Endothelial cell of umbilical vein (primary cell): ENCODE measurements around the gene SBSN.

Source experiments
- CTCF ChIP-seq, 2 donors: IDR thresholded peaks; 1 replicate in 1 of 2; 2 replicates in 1 of 2; pipeline ENCODE4 v1.5.1; 2011; ENCODE audit warnings: low read length in 2 of 2, mild to moderate bottlenecking in 2 of 2, moderate library complexity in 2 of 2, control low read depth in 1 of 2, inconsistent platforms in 1 of 2, low read depth in 1 of 2; ENCODE audit not compliant: insufficient read depth in 1 of 2; ENCODE audit errors: extremely low read depth in 1 of 2
- EZH2 ChIP-seq: IDR thresholded peaks from 2 replicates; pipeline ENCODE4 v1.6.1; 2012; ENCODE audit warnings: borderline replicate concordance, low read depth, mild to moderate bottlenecking, moderate library complexity, low read length, inconsistent platforms; ENCODE audit not compliant: severe bottlenecking
- POLR2AphosphoS5 ChIP-seq: IDR thresholded peaks from 2 replicates; pipeline ENCODE4 v1.6.1; 2012; ENCODE audit warnings: low read depth, mild to moderate bottlenecking, control low read depth, low read length, moderate library complexity; ENCODE audit not compliant: insufficient read depth

GRCh38 chr19:35559281-35559659, 31.2 kb upstream of the SBSN start:
- TF ChIP-seq CTCF (IDR thresholded peaks at IDR 0.05; ENCODE audit: extremely low read depth in 1 of 2, insufficient read depth in 1 of 2, low read depth in 1 of 2, low read length in 2 of 2) (no peak), EZH2 (no peak), POLR2AphosphoS5 (no peak)
